ENCODE measurements around the gene NIT1. TPM values are rescaled to one million over a fixed set of nuclear protein-coding genes. Genes with fewer than 3 reads are reported as not detected.
"Not testable (repeated sequence)": the region's sequence is repeated elsewhere in the genome, so short reads cannot be mapped to it uniquely, and the experiment has no call there.

NIT1 gene
- total and polyA plus RNA-seq, 2 of the 13 experiments (the other 11 are each of a cell fraction or from before 2014, with no cell fraction given) = 22.7 to 31.0 TPM

DNA sequence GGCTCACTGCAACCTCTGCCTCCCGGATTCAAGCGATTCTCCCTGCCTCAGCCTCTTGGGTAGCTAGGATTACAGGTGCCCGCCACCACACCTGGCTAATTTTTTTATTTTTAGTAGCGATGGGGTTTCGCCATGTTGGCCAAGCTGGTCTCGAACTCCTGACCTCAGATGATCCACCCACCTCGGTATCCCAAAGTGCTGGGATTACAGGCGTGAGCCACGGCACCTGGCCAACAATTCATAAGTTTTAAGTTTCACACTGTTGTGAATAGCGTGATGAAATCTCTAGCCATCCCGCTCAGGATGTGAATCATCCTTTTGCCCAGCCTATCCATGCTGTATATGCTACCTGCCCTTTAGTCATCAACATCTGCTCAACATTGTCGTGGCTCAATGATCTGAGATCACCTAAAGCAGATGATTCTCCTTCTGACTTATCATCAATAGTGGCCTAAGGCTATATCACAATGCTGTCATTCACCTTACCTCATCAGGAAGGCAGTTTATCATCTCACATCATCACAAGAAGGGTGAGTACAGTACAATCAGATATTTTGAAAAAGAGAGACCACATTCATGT, 2.7 kb upstream of the NIT1 start (continued):
- peak; percentile 89 for TF ChIP-seq FOSL2 (CRISPR knock-in tag; IDR thresholded peaks at IDR 0.05)
- TF ChIP-seq CEBPG (CRISPR knock-in tag; IDR thresholded peaks at IDR 0.05) = peak; percentile 19; the same call in 1 of the 2 replicates
- TF ChIP-seq NCOA2 (CRISPR knock-in tag; IDR thresholded peaks at IDR 0.05) = no peak
- TF ChIP-seq IKZF1 (IDR thresholded peaks at IDR 0.05) = no peak

DNA sequence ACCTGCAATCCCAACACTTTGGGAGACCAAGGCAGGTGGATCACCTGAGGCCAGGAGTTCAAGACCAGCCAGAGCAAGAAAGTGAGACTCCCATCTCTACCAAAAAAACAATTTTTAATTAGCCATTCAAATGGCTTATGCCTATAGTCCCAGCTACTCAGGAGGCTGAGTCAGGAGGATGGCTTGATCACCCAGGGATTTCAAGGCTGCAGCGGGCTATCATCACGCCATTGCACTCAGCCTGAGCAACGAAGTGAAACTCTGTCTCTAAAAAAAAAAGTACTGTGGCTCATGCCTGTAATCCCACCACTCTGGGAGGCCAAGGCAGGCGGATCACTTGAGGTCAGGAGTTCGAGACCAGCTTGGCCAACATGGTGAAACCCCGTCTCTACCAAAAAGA, 1.9 kb upstream of the NIT1 start:
- H3K27ac ChIP-seq (ENCODE audit: extremely low read length, insufficient read depth, low read length); in situ Hi-C loops (cut with HindIII; ENCODE audit: extremely low pct_ligation_motif_present, low pct_unique_long_range_greater_than_20kb); H3K9me3 ChIP-seq (ENCODE audit: low read length); H2AFZ ChIP-seq (ENCODE audit: low read length); H3K27me3 ChIP-seq (ENCODE audit: control insufficient read depth in 1 of 2, insufficient read depth in 2 of 2, low read length in 2 of 2); H3K9ac ChIP-seq (ENCODE audit: insufficient read depth, low read depth, low read length); BruUV-seq (replicated peaks); intact Hi-C loops (cut with micrococcal nuclease; ENCODE audit: unreplicated experiment); CTCF ChIA-PET (ENCODE audit: low intra/inter-chr PET ratio, low total read pairs); DNase-seq (ENCODE audit: low spot score); FAIRE-seq; ATAC-seq: not testable (repeated sequence)
- peak overlapping the region in 2 of 3 experiments; percentile 3 to 17; a peak in 1 of 6 replicates for H3K4me3 ChIP-seq (replicated peaks in 1 of 3; ENCODE audit: insufficient read depth in 1 of 3, low read depth in 2 of 3, low read length in 3 of 3)
- POLR2A ChIA-PET = interaction anchor here (2.4 to 2.8 kb wide), 2 partner anchors 17 to 70 kb away, joined by 9 to 19 read pairs; partner anchors contain the start of genes KLHDC9 and USF1
- TF ChIP-seq, protein P1, sequence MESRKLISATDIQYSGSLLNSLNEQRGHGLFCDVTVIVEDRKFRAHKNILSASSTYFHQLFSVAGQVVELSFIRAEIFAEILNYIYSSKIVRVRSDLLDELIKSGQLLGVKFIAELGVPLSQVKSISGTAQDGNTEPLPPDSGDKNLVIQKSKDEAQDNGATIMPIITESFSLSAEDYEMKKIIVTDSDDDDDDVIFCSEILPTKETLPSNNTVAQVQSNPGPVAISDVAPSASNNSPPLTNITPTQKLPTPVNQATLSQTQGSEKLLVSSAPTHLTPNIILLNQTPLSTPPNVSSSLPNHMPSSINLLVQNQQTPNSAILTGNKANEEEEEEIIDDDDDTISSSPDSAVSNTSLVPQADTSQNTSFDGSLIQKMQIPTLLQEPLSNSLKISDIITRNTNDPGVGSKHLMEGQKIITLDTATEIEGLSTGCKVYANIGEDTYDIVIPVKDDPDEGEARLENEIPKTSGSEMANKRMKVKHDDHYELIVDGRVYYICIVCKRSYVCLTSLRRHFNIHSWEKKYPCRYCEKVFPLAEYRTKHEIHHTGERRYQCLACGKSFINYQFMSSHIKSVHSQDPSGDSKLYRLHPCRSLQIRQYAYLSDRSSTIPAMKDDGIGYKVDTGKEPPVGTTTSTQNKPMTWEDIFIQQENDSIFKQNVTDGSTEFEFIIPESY (CRISPR knock-in tag; IDR thresholded peaks at IDR 0.05) = 0 out of 2 replicates have a peak, but pooled peaks have one; percentile 10
- H3K4me2 ChIP-seq (ENCODE audit: low read depth, low read length) = peak overlapping the region; percentile 98
- peaks cover 82% of the 10 kb centered on the region for H3K79me2 ChIP-seq (ENCODE audit: insufficient read depth, low read length)
- H3K36me3 ChIP-seq (replicated peaks in 1 of 2; ENCODE audit: control insufficient read depth in 1 of 2, insufficient read depth in 2 of 2, low read length in 2 of 2) = peaks cover 2 to 17% of the 10 kb centered on the region in 2 experiments
- peaks cover 65% of the 10 kb centered on the region for H3K4me1 ChIP-seq (ENCODE audit: insufficient read depth, low read length)
- peaks cover 11% of the 10 kb centered on the region; the same call in 1 of the 2 replicates for H4K20me1 ChIP-seq (ENCODE audit: insufficient read depth, low read length)
- 100% methylated on average over 6 of the region's 6 CpGs for WGBS (ENCODE audit: low lambda C conversion rate)
